ENCODE measurements around the gene PCP4L1. TPM values are rescaled to one million over a fixed set of nuclear protein-coding genes. Genes with fewer than 3 reads are reported as not detected.
"Not testable (repeated sequence)": the region's sequence is repeated elsewhere in the genome, so short reads cannot be mapped to it uniquely, and the experiment has no call there.

Gene PCP4L1
- total and polyA plus RNA-seq, 5 donors from 2014 or later, result 0.38 TPM; not detected in 4

DNA sequence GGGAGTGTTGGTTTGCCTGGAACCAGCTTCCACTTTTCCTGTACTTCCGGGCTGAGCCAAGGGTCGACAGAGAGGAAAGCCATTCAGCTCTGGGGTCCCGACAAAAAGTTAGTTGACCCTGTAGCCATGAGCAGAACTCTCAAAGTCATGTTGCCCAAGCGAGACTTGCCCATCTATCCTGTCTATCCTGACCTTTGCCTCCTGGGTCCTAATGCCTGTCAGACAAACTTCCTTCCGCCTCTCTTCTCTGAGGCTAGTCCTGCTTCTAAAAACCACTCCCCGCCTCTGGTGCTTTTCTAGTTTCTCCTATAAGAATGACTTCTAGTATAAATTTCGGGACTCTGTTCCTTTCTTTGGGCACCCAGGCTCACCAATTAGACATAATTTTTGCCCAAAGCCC is 7.7 kb upstream of the PCP4L1 start:
- Mint-ChIP-seq H3K27me3 (peaks cover 26% of the 10 kb centered on the region), H3K9me3 (peaks cover 0 to 7% (median 4%) of the 10 kb centered on the region in 7 donors), H3K4me1 (no peaks in the 10 kb centered on the region), H3K4me3 (no peak overlapping the region), H3K36me3 (no peaks in the 10 kb centered on the region), H3K27ac (no peak overlapping the region)
- Histone ChIP-seq H3K36me3 (ENCODE audit: control insufficient read depth, insufficient read depth, low read length) (no peaks in the 10 kb centered on the region), H3K9me3 (ENCODE audit: control insufficient read depth in 2 of 2, low read length in 2 of 2) (no peaks in the 10 kb centered on the region), H3K4me1 (ENCODE audit: control insufficient read depth, insufficient read depth, low read length, poor library complexity, severe bottlenecking) (no peaks in the 10 kb centered on the region), H3K27me3 (ENCODE audit: control insufficient read depth, insufficient read depth, low read length) (no peaks in the 10 kb centered on the region), H3K27ac (ENCODE audit: insufficient read depth, low read length, poor library complexity, severe bottlenecking) (no peak overlapping the region), H3K4me3 (ENCODE audit: low read depth, low read length) (no peak overlapping the region)
- ATAC-seq (ENCODE audit: low read depth in 2 of 2) (no peak), DNase-seq (no peak)

DNA sequence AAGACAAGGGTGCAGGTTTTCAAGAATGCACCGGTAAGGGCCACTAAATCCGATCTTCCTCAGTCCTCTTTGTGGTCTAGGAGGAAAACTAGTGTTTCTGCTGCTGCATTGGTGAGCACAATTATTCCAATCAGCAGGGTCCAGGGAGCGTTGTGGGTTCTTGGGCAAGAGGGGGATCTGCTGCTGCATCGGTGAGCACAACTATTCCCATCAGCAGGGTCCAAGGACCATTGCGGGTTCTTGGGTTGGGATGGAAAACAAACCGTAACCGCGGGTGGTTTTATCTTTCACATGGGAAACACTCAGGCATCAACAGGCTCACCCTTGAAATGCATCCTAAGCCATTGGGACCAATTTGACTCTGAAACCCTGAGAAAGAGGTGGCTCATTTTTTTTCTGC is 7.0 kb upstream of the PCP4L1 start:
- H3K36me3 ChIP-seq (ENCODE audit: control insufficient read depth, insufficient read depth, low read length), result no peaks in the 10 kb centered on the region

DNA sequence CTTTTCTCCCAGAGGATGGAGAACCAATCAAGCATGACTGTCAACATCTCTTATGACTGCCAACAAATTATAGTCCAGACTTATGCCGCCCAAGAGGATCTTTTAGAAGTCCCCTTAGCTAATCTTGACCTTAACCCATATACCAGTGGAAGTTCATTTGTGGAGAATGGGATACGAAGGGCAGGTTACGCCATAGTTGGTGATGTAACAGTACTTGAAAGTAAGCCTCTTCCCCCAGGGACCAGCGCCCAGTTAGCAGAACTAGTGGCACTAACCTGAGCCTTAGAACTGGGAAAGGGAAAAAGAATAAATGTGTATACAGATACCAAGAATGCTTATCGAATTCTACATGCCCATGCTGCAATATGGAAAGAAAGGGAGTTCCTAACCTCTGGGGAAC is 3.2 kb upstream of the PCP4L1 start:
- Mint-ChIP-seq H3K4me1 (peaks cover 0 to 15% (median 7%) of the 10 kb centered on the region in 4 donors), H3K27me3 (peaks cover 70% of the 10 kb centered on the region), H3K9me3 (peaks cover 0 to 23% (median 10%) of the 10 kb centered on the region in 7 donors)
- not testable (repeated sequence) for H3K4me3 ChIP-seq (ENCODE audit: low read depth, low read length); H3K36me3 ChIP-seq (ENCODE audit: control insufficient read depth, insufficient read depth, low read length); ATAC-seq (ENCODE audit: low read depth in 2 of 2); H3K27ac Mint-ChIP-seq; DNase-seq; H3K27ac ChIP-seq (ENCODE audit: insufficient read depth, low read length, poor library complexity, severe bottlenecking); H3K4me3 Mint-ChIP-seq; H3K36me3 Mint-ChIP-seq
- peaks cover 13% of the 10 kb centered on the region for H3K4me1 ChIP-seq (ENCODE audit: control insufficient read depth, insufficient read depth, low read length, poor library complexity, severe bottlenecking)
- peaks cover 18% of the 10 kb centered on the region for H3K27me3 ChIP-seq (ENCODE audit: control insufficient read depth, insufficient read depth, low read length)
- peaks cover 13 to 17% of the 10 kb centered on the region in 2 experiments for H3K9me3 ChIP-seq (ENCODE audit: control insufficient read depth in 2 of 2, low read length in 2 of 2)

More for the DNA sequence above, 7.0 kb upstream of the PCP4L1 start:
- no peaks in the 10 kb centered on the region for H3K27me3 ChIP-seq (ENCODE audit: control insufficient read depth, insufficient read depth, low read length)
- no peak overlapping the region for H3K27ac ChIP-seq (ENCODE audit: insufficient read depth, low read length, poor library complexity, severe bottlenecking)
- H3K4me3 Mint-ChIP-seq, result no peak overlapping the region
- no peak overlapping the region for H3K27ac Mint-ChIP-seq
- peaks cover 3 to 5% of the 10 kb centered on the region in 2 experiments for H3K9me3 ChIP-seq (ENCODE audit: control insufficient read depth in 2 of 2, low read length in 2 of 2)
- no peaks in the 10 kb centered on the region for H3K4me1 ChIP-seq (ENCODE audit: control insufficient read depth, insufficient read depth, low read length, poor library complexity, severe bottlenecking)
- no peak for ATAC-seq (ENCODE audit: low read depth in 2 of 2)
- no peaks in the 10 kb centered on the region for H3K4me1 Mint-ChIP-seq
- no peak overlapping the region for H3K4me3 ChIP-seq (ENCODE audit: low read depth, low read length)
- peaks cover 32% of the 10 kb centered on the region for H3K27me3 Mint-ChIP-seq
- no peak for DNase-seq
- H3K36me3 Mint-ChIP-seq, result no peaks in the 10 kb centered on the region
- peaks cover 0 to 10% (median 4%) of the 10 kb centered on the region in 7 donors for H3K9me3 Mint-ChIP-seq

DNA sequence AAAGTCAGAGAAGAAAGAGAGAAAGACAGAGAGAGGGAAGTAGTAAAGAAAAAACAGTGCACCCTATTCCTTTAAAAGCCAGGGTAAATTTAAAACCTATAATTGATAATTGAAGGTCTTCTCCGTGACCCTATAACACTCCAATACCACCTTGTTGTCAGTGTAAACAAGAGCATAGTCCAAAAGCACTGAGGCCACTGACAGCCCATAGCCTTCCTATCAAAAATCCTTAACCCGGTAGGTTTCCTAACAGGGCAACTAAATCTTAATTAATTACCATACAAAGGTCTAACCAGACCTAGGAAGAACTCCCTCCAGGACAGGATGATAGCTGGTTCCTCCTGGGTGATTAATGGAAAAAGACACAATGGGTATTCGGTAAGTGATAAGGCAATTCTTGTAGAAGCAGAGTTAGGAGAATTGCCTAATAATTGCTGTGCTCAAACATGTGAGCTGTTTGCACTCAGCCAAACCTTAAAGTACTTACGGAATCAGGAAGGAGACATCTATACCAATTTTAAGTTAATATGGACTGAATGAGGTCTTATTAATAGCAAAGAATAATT is 2.5 kb upstream of the PCP4L1 start:
- H3K27ac ChIP-seq (ENCODE audit: insufficient read depth, low read length, poor library complexity, severe bottlenecking); H3K27ac Mint-ChIP-seq; DNase-seq; H3K36me3 ChIP-seq (ENCODE audit: control insufficient read depth, insufficient read depth, low read length); H3K4me3 ChIP-seq (ENCODE audit: low read depth, low read length); H3K36me3 Mint-ChIP-seq; ATAC-seq (ENCODE audit: low read depth in 2 of 2); H3K4me3 Mint-ChIP-seq: not testable (repeated sequence)
- peaks cover 13% of the 10 kb centered on the region for H3K4me1 ChIP-seq (ENCODE audit: control insufficient read depth, insufficient read depth, low read length, poor library complexity, severe bottlenecking)
- H3K27me3 ChIP-seq (ENCODE audit: control insufficient read depth, insufficient read depth, low read length), result peaks cover 23% of the 10 kb centered on the region
- peaks cover 73% of the 10 kb centered on the region for H3K27me3 Mint-ChIP-seq
- H3K9me3 Mint-ChIP-seq, result peaks cover 0 to 23% (median 10%) of the 10 kb centered on the region in 7 donors
- peaks cover 0 to 15% (median 7%) of the 10 kb centered on the region in 4 donors for H3K4me1 Mint-ChIP-seq
- peaks cover 13 to 17% of the 10 kb centered on the region in 2 experiments for H3K9me3 ChIP-seq (ENCODE audit: control insufficient read depth in 2 of 2, low read length in 2 of 2)

DNA sequence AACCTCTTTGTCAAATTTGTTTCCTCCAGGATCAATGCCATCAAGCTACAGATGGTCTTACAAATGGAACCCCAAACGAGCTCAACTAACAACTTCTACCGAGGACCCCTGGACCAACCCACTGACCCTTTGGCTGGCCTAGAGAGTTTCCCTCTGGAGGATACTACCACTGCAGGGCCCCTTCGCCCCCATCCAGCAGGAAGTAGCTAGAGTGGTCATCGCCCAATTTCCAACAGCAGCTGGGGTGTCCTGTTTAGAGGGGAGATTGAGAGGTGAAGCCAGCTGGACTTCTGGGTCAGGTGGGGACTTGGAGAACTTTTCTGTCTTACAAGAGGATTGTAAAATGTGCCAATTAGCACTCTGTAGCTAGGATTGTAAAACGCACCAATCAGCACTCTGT is 1.4 kb upstream of the PCP4L1 start:
- not testable (repeated sequence) for DNase-seq; H3K36me3 Mint-ChIP-seq; ATAC-seq (ENCODE audit: low read depth in 2 of 2); H3K27ac ChIP-seq (ENCODE audit: insufficient read depth, low read length, poor library complexity, severe bottlenecking); H3K27ac Mint-ChIP-seq; H3K4me3 Mint-ChIP-seq; H3K36me3 ChIP-seq (ENCODE audit: control insufficient read depth, insufficient read depth, low read length); H3K4me3 ChIP-seq (ENCODE audit: low read depth, low read length)
- Mint-ChIP-seq H3K27me3 (peaks cover 72% of the 10 kb centered on the region), H3K4me1 (peaks cover 0 to 18% (median 7%) of the 10 kb centered on the region in 4 donors), H3K9me3 (peaks cover 0 to 23% (median 10%) of the 10 kb centered on the region in 7 donors)
- Histone ChIP-seq H3K27me3 (ENCODE audit: control insufficient read depth, insufficient read depth, low read length) (peaks cover 31% of the 10 kb centered on the region), H3K9me3 (ENCODE audit: control insufficient read depth in 2 of 2, low read length in 2 of 2) (peaks cover 13 to 17% of the 10 kb centered on the region in 2 experiments), H3K4me1 (ENCODE audit: control insufficient read depth, insufficient read depth, low read length, poor library complexity, severe bottlenecking) (peaks cover 13% of the 10 kb centered on the region)

DNA sequence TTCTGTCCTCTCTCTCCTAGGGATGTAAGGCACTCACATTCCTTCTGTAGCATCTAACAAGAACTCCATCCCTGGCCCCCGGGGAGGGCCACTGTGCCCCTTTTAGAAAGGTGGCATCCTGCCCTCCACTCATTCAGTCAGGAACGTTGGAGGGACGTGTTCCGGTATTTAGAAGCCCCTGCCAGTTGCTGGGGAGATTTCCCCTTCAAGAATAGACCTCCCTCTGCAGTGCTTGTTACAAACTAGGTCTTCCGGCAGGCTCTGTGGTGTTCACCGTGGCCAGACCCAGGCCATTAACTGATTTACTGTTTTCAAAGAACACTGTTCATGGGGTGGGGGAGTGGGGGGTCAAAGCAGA is 779 bp downstream of the PCP4L1 start:
- H3K27ac Mint-ChIP-seq, result no peak overlapping the region
- H3K4me3 Mint-ChIP-seq, result peak overlapping the region in 2 of 4 donors; percentile 70 to 71

DNA sequence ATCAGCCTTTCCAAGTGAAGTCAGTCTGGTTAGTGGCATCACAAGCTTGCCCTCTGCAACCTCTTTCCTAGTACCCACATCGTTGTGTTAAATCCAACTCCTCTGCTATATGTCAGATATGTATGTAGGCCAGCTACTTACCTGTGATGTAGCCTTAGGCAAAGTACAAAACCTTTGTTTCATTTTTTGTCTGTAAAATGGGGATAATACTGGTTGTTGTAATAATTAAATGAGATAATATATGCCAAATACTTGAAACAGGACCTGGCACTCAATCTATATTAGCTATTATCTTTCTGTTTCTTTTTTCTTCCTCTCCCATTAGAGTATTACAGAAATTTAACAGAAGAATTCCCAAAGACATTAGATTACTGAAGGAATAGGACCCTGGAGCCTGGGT is 1.2 kb downstream of the PCP4L1 start:
- Mint-ChIP-seq H3K27ac (no peak overlapping the region), H3K36me3 (peaks cover 4% of the 10 kb centered on the region), H3K9me3 (peaks cover 0 to 23% (median 10%) of the 10 kb centered on the region in 7 donors), H3K27me3 (peaks cover 75% of the 10 kb centered on the region), H3K4me1 (peaks cover 0 to 18% (median 7%) of the 10 kb centered on the region in 4 donors), H3K4me3 (peak overlapping the region in 3 of 4 donors; percentile 30 to 71 (median 70))
- no peak overlapping the region for H3K4me3 ChIP-seq (ENCODE audit: low read depth, low read length)
- no peaks in the 10 kb centered on the region for H3K36me3 ChIP-seq (ENCODE audit: control insufficient read depth, insufficient read depth, low read length)
- no peak for DNase-seq
- H3K27ac ChIP-seq (ENCODE audit: insufficient read depth, low read length, poor library complexity, severe bottlenecking), result no peak overlapping the region
- H3K9me3 ChIP-seq (ENCODE audit: control insufficient read depth in 2 of 2, low read length in 2 of 2), result peaks cover 13 to 17% of the 10 kb centered on the region in 2 experiments
- H3K27me3 ChIP-seq (ENCODE audit: control insufficient read depth, insufficient read depth, low read length), result peaks cover 31% of the 10 kb centered on the region
- no peak for ATAC-seq (ENCODE audit: low read depth in 2 of 2)
- H3K4me1 ChIP-seq (ENCODE audit: control insufficient read depth, insufficient read depth, low read length, poor library complexity, severe bottlenecking), result peaks cover 13% of the 10 kb centered on the region

More for the DNA sequence above, 779 bp downstream of the PCP4L1 start:
- Mint-ChIP-seq H3K4me1 (peaks cover 0 to 18% (median 7%) of the 10 kb centered on the region in 4 donors), H3K9me3 (peaks cover 0 to 23% (median 10%) of the 10 kb centered on the region in 7 donors), H3K36me3 (peaks cover 4% of the 10 kb centered on the region), H3K27me3 (peaks cover 75% of the 10 kb centered on the region)
- DNase-seq (no peak), ATAC-seq (ENCODE audit: low read depth in 2 of 2) (no peak)
- Histone ChIP-seq H3K4me1 (ENCODE audit: control insufficient read depth, insufficient read depth, low read length, poor library complexity, severe bottlenecking) (peaks cover 13% of the 10 kb centered on the region), H3K27ac (ENCODE audit: insufficient read depth, low read length, poor library complexity, severe bottlenecking) (no peak overlapping the region), H3K27me3 (ENCODE audit: control insufficient read depth, insufficient read depth, low read length) (peaks cover 31% of the 10 kb centered on the region), H3K36me3 (ENCODE audit: control insufficient read depth, insufficient read depth, low read length) (no peaks in the 10 kb centered on the region), H3K4me3 (ENCODE audit: low read depth, low read length) (no peak overlapping the region), H3K9me3 (ENCODE audit: control insufficient read depth in 2 of 2, low read length in 2 of 2) (peaks cover 13 to 17% of the 10 kb centered on the region in 2 experiments)

All from CD4-positive, CD25-positive, alpha-beta regulatory T cell (primary cell).